ENCODE measurements around the gene CLEC16A.

CLEC16A gene, protein sequence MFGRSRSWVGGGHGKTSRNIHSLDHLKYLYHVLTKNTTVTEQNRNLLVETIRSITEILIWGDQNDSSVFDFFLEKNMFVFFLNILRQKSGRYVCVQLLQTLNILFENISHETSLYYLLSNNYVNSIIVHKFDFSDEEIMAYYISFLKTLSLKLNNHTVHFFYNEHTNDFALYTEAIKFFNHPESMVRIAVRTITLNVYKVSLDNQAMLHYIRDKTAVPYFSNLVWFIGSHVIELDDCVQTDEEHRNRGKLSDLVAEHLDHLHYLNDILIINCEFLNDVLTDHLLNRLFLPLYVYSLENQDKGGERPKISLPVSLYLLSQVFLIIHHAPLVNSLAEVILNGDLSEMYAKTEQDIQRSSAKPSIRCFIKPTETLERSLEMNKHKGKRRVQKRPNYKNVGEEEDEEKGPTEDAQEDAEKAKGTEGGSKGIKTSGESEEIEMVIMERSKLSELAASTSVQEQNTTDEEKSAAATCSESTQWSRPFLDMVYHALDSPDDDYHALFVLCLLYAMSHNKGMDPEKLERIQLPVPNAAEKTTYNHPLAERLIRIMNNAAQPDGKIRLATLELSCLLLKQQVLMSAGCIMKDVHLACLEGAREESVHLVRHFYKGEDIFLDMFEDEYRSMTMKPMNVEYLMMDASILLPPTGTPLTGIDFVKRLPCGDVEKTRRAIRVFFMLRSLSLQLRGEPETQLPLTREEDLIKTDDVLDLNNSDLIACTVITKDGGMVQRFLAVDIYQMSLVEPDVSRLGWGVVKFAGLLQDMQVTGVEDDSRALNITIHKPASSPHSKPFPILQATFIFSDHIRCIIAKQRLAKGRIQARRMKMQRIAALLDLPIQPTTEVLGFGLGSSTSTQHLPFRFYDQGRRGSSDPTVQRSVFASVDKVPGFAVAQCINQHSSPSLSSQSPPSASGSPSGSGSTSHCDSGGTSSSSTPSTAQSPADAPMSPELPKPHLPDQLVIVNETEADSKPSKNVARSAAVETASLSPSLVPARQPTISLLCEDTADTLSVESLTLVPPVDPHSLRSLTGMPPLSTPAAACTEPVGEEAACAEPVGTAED

DNA sequence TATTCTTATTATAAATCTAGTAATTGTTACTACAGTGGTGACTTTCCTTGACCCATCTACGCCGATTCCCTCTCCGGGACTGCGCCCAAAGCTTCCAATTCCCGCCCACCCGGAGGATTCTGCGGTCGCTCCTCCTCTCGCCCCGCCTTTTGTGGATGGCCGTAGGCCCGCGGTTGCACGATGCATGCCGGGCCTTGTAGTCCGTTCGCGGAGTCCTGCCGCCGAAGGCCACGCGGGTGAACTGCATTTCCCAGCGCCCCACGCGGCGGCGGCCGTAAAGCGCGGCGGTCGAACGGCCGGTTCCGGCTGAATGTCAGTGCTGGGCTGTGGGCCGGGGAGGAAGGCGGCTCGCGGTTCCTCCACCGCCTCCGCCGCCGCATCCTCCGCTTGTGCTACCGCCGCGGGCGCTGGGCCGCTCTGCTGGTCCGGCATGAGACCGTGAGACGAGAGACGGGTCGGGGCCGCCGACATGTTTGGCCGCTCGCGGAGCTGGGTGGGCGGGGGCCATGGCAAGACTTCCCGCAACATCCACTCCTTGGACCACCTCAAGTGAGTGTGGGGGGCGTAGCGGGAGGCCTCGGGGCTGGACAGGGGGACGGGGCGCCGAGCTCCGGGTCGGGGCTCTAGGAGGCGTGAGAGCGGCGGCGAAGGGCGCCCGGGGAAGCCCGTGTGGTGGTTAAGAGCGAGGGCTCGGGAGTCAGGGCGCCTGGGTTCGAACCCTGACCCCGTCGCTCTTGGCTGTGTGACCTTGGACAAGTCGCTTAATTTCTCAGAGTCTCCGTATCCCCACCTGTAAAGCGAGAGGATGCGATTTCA, at the start of gene CLEC16A:
TSS of gene CLEC16A (plus strand) at position 316 of the 816 bp plus-strand sequence. CDS start at position 470, 154 bp downstream.
- H3K9me3 Mint-ChIP-seq = no peaks in the 10 kb centered on the region
- H3K36me3 Mint-ChIP-seq = peaks cover 11% of the 10 kb centered on the region
- H3K27ac Mint-ChIP-seq = peak within 1 kb of the TSS; percentile 88
- peaks cover 79% of the 10 kb centered on the region for H3K4me1 Mint-ChIP-seq
- peak within 1 kb of the TSS; percentile 92 for H3K4me3 Mint-ChIP-seq
- ATAC-seq = peak; percentile 88
- H3K27me3 Mint-ChIP-seq = no peaks in the 10 kb centered on the region

DNA sequence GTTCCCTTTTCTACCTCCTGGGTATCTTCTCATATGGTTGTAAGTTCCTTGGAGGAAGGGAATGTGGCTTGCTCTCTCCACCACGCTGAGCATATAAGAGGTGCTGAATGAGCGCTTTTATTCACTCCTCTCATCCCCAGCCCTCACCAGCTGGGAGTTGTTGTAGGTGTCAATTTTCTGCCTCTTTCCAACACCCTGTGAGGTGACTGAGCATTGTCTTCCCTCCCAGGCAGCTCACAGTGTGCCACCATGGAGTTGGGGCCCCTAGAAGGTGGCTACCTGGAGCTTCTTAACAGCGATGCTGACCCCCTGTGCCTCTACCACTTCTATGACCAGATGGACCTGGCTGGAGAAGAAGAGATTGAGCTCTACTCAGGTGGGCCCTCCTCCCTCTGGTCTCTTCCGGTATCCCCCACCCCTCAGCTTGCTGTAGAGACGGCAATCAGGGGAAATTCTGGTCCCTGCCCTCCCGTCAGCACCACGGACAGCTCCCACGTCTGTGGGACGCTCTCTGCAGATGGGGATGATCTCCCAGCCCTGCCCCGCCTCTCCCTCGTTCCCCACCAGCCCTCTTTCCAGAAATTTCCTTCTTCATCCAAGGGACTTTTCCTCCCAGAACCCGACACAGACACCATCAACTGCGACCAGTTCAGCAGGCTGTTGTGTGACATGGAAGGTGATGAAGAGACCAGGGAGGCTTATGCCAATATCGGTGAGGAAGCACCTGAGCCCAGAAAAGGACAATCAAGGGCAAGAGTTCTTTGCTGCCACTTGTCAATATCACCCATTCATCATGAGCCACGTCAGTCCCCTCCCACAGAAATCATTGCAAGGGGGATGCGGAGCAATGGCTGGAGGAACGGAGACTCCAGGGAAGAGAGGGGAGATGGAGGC, 49.1 kb upstream of the CLEC16A start:
- no peak for ATAC-seq
- Mint-ChIP-seq H3K4me1 (peaks cover 96% of the 10 kb centered on the region), H3K27me3 (no peaks in the 10 kb centered on the region), H3K4me3 (peak overlapping the region; percentile 12), H3K36me3 (peaks cover 91% of the 10 kb centered on the region), H3K9me3 (no peaks in the 10 kb centered on the region), H3K27ac (peak overlapping the region; percentile 86)

DNA sequence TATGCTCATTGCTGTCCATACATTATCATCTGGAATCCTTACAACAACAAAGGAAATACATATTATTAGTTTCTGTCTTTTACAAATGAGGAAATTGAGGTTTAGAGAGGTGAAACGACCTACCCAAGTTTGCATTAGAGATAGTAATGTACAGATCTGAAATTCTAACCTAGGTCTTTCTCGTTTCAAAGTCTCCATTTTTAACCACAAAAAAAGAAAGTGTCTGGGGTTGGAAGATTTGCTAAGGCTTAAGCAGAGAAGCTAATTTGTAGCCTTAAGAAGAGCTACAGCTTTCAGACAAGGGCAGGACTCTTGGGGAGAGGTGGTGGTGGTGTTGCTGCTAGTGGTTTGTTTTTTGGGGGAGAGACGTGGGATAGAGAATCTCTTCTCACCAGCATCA, 48.2 kb upstream of the CLEC16A start:
- H3K4me3 Mint-ChIP-seq = peak overlapping the region; percentile 52
- H3K27me3 Mint-ChIP-seq = no peaks in the 10 kb centered on the region
- no peaks in the 10 kb centered on the region for H3K9me3 Mint-ChIP-seq
- H3K4me1 Mint-ChIP-seq = peaks cover 92% of the 10 kb centered on the region
- peak overlapping the region; percentile 86 for H3K27ac Mint-ChIP-seq
- no peak for ATAC-seq
- H3K36me3 Mint-ChIP-seq = peaks cover 91% of the 10 kb centered on the region

DNA sequence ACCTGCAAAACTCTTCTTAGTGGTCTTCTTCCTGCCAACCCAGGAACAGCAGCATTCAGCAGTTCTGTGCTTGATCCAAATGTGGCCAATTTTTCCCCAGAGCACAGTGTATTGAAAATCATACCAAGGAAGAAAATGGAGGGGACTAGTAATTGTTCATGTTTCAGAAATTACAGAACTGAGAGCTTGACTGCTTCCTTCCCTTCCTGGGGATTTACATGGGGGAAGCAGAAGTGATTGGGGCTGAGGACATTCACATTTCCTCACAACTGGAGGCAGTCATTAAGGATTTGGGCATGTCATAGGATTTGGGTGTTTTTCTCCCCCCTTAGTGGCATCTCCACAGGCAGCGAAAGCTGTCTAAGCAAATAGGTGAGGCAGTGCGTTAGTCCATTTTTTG, 47.6 kb upstream of the CLEC16A start:
- Mint-ChIP-seq H3K4me3 (peak overlapping the region; percentile 52), H3K27ac (peak overlapping the region; percentile 86), H3K9me3 (no peaks in the 10 kb centered on the region)

DNA sequence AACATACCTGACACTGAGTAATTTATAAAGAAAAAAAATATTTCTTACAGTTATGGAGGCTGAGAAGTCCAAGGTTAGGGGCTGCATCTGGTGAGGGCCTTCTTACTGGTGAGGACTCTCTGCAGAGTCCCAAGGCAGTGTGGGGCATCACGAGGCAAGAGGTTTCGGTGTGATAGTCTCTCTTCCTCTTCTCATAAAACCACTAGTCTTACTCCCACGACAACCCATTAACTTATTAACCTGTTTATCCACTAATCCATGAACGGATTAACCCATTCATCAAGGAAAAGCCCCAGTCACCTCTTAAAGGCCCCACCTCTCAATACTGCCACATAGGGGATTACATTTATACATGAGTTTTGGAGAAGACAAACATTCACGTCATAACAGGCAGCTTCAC, 47.2 kb upstream of the CLEC16A start:
- H3K4me1 Mint-ChIP-seq = peaks cover 88% of the 10 kb centered on the region
- H3K9me3 Mint-ChIP-seq = no peaks in the 10 kb centered on the region
- H3K4me3 Mint-ChIP-seq = peak overlapping the region; percentile 49
- peak overlapping the region; percentile 86 for H3K27ac Mint-ChIP-seq
- H3K27me3 Mint-ChIP-seq = no peaks in the 10 kb centered on the region
- ATAC-seq = peak; percentile 92
- H3K36me3 Mint-ChIP-seq = peaks cover 93% of the 10 kb centered on the region

More for the DNA sequence above, 47.6 kb upstream of the CLEC16A start:
- H3K36me3 Mint-ChIP-seq = peaks cover 93% of the 10 kb centered on the region
- ATAC-seq = peak; percentile 53
- H3K27me3 Mint-ChIP-seq = no peaks in the 10 kb centered on the region
- H3K4me1 Mint-ChIP-seq = peaks cover 92% of the 10 kb centered on the region

DNA sequence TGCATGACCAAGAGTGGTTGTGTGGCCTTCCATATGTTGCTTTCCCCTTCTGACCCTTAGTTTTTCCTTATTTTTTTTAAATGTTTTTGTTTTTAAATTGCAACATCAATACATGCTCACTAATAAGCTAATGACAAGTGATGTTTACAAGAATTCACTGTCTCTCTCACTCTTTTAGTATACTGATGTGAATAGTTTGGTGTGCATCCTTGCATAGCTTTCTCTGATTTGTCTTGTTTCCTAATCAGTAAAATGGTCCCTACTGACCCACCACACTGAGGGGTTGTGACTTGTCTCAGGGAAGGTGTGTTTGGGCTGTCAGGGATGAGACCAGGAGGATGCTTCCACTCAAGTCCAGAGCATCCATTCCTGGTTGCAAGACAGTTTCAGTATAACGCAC, 41.4 kb upstream of the CLEC16A start:
- Mint-ChIP-seq H3K27ac (peak overlapping the region; percentile 86), H3K4me3 (no peak overlapping the region), H3K9me3 (no peaks in the 10 kb centered on the region), H3K36me3 (peaks cover 96% of the 10 kb centered on the region), H3K27me3 (no peaks in the 10 kb centered on the region), H3K4me1 (peaks cover 71% of the 10 kb centered on the region)
- no peak for ATAC-seq

DNA sequence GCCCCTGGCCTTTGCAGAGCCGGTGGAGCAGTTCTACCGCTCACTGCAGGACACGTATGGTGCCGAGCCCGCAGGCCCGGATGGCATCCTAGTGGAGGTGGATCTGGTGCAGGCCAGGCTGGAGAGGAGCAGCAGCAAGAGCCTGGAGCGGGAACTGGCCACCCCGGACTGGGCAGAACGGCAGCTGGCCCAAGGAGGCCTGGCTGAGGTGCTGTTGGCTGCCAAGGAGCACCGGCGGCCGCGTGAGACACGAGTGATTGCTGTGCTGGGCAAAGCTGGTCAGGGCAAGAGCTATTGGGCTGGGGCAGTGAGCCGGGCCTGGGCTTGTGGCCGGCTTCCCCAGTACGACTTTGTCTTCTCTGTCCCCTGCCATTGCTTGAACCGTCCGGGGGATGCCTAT, 37.9 kb upstream of the CLEC16A start:
- no peak overlapping the region for H3K4me3 Mint-ChIP-seq
- peak overlapping the region; percentile 38 for H3K27ac Mint-ChIP-seq
- peaks cover 2% of the 10 kb centered on the region for H3K9me3 Mint-ChIP-seq
- peaks cover 88% of the 10 kb centered on the region for H3K36me3 Mint-ChIP-seq
- peaks cover 69% of the 10 kb centered on the region for H3K4me1 Mint-ChIP-seq
- no peaks in the 10 kb centered on the region for H3K27me3 Mint-ChIP-seq
- ATAC-seq = no peak

DNA sequence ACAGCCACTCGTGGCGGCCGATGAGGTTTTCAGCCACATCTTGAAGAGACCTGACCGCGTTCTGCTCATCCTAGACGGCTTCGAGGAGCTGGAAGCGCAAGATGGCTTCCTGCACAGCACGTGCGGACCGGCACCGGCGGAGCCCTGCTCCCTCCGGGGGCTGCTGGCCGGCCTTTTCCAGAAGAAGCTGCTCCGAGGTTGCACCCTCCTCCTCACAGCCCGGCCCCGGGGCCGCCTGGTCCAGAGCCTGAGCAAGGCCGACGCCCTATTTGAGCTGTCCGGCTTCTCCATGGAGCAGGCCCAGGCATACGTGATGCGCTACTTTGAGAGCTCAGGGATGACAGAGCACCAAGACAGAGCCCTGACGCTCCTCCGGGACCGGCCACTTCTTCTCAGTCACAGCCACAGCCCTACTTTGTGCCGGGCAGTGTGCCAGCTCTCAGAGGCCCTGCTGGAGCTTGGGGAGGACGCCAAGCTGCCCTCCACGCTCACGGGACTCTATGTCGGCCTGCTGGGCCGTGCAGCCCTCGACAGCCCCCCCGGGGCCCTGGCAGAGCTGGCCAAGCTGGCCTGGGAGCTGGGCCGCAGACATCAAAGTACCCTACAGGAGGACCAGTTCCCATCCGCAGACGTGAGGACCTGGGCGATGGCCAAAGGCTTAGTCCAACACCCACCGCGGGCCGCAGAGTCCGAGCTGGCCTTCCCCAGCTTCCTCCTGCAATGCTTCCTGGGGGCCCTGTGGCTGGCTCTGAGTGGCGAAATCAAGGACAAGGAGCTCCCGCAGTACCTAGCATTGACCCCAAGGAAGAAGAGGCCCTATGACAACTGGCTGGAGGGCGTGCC, 37.2 kb upstream of the CLEC16A start:
- Mint-ChIP-seq H3K36me3 (peaks cover 88% of the 10 kb centered on the region), H3K27me3 (no peaks in the 10 kb centered on the region), H3K27ac (no peak overlapping the region), H3K9me3 (peaks cover 2% of the 10 kb centered on the region), H3K4me3 (no peak overlapping the region), H3K4me1 (peaks cover 74% of the 10 kb centered on the region)
- ATAC-seq = no peak

DNA sequence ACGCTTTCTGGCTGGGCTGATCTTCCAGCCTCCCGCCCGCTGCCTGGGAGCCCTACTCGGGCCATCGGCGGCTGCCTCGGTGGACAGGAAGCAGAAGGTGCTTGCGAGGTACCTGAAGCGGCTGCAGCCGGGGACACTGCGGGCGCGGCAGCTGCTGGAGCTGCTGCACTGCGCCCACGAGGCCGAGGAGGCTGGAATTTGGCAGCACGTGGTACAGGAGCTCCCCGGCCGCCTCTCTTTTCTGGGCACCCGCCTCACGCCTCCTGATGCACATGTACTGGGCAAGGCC, 36.7 kb upstream of the CLEC16A start:
- peaks cover 2% of the 10 kb centered on the region for H3K9me3 Mint-ChIP-seq
- H3K27ac Mint-ChIP-seq = peak overlapping the region; percentile 23
- no peak overlapping the region for H3K4me3 Mint-ChIP-seq
- H3K27me3 Mint-ChIP-seq = no peaks in the 10 kb centered on the region
- peaks cover 76% of the 10 kb centered on the region for H3K4me1 Mint-ChIP-seq
- ATAC-seq = no peak
- H3K36me3 Mint-ChIP-seq = peaks cover 86% of the 10 kb centered on the region

DNA sequence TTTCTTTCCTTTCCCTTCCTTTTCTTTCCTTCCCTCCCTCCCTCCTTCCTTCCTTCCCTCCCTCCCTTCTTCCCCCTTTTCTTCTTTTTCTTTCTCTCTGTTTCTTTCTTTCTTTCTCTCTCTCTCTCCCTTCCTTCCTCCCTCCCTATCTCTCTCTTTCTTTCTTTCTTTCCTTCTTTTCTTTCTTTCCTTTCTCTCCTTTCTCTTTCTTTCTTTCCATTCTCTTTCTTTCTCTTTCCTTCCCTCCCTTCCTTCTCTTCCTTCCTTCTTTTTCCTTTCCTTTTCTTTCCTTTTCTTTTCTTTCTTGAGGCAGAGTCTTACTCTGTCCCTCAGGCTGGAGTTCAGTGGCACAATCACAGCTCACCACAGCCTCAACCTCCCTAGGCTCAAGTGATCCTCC, 33.1 kb upstream of the CLEC16A start:
- Mint-ChIP-seq H3K27ac (peak overlapping the region; percentile 87), H3K27me3 (no peaks in the 10 kb centered on the region)

DNA sequence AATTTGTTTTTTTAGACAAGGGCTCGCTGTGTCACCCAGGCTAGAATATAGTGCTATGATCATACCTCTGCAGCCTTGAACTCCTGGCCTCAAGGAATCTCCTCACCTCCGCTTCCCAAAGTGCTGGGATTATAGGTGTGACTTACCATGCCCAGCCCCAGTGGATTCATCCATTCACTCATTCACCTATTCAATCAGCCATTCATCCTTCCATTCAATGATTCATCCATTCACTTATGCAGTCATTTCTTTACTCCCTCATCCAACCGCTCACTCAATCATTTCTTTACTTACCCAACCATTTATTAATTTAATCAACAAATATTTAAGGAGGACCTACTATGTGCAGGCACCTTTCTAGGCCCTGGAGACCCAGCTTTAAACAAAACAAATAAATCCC, 27.8 kb upstream of the CLEC16A start:
- Mint-ChIP-seq H3K27me3 (no peaks in the 10 kb centered on the region), H3K27ac (peak overlapping the region; percentile 81), H3K9me3 (no peaks in the 10 kb centered on the region), H3K4me3 (peak overlapping the region; percentile 1), H3K4me1 (peaks cover 80% of the 10 kb centered on the region), H3K36me3 (peaks cover 85% of the 10 kb centered on the region)
- ATAC-seq = no peak

More for the DNA sequence above, 33.1 kb upstream of the CLEC16A start:
- H3K4me1 Mint-ChIP-seq = peaks cover 82% of the 10 kb centered on the region
- peaks cover 2% of the 10 kb centered on the region for H3K9me3 Mint-ChIP-seq
- H3K4me3 Mint-ChIP-seq = peak overlapping the region; percentile 40
- ATAC-seq = no peak
- peaks cover 84% of the 10 kb centered on the region for H3K36me3 Mint-ChIP-seq

DNA sequence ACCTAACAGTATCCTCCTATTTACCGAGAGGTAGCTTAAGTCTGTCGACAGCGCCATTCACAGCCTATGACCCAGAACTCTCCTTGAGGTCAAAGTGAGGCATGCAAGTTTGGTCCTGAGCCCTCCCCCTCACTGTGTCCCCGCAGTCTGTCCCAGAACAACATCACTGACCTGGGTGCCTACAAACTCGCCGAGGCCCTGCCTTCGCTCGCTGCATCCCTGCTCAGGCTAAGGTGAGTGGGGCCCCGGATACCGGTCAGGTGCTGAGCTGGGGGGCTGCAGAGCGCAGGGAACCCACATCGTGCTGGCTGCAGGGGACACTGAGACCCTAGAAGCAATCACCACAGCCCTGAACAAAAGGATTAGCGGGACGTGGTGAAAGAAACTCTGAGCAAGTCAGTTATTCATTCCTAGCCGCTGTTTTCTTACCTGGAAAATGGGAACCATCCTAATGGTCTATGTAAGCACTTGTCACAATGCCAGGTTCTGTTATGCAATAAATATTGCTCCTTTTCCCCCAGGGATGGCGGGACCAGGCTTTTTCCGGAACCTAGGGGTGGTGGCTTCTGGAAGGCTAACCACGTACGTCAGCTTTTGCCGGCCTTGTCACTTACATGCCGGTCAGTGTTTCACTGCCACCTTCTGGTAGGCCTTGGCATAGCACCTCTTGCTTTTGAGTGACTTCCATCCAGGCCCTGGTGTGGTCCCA, 25.9 kb upstream of the CLEC16A start:
- Mint-ChIP-seq H3K9me3 (no peaks in the 10 kb centered on the region), H3K36me3 (peaks cover 85% of the 10 kb centered on the region), H3K27me3 (no peaks in the 10 kb centered on the region), H3K4me1 (peaks cover 63% of the 10 kb centered on the region), H3K27ac (peak overlapping the region; percentile 81), H3K4me3 (peak overlapping the region; percentile 14)
- peak; percentile 80 for ATAC-seq

DNA sequence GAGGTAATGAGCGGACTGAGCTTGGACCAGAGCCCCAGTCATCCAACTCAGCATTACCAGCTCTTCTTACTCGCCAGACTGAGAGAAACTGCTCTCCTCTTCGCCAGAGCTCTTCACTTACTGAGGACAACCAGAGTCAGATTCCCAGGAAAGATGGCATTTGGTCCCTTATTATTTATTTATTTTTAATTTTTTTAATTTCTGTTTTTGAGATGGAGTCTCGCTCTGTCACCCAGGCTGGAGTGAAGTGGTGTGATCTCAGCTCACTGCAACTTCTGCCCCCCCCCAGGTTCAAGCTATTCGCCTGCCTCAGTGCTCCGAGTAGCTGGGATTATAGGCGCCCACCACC, 25.4 kb upstream of the CLEC16A start:
- no peak for ATAC-seq
- no peak overlapping the region for H3K4me3 Mint-ChIP-seq
- H3K36me3 Mint-ChIP-seq = peaks cover 86% of the 10 kb centered on the region
- H3K27me3 Mint-ChIP-seq = no peaks in the 10 kb centered on the region
- peaks cover 65% of the 10 kb centered on the region for H3K4me1 Mint-ChIP-seq
- peak overlapping the region; percentile 81 for H3K27ac Mint-ChIP-seq
- H3K9me3 Mint-ChIP-seq = no peaks in the 10 kb centered on the region
